Muscle layer of duodenum (tissue), 2 donors: ENCODE data around the gene TBCE.
"Not testable (repeated sequence)": the region's sequence is repeated elsewhere in the genome, so short reads cannot be mapped to it uniquely, and the experiment has no call there.

Experiments
- H3K27ac ChIP-seq: one replicate; pipeline ENCODE4 v1.7.0; 2013; ENCODE audit warnings: mild to moderate bottlenecking, low read length
- H3K27me3 ChIP-seq: one replicate; pipeline ENCODE4 v1.7.0; 2013; ENCODE audit warnings: low read depth, mild to moderate bottlenecking, control low read depth, low read length
- H3K36me3 ChIP-seq, 2 donors: one replicate each; pipeline ENCODE4 v1.7.0; 2013; ENCODE audit warnings: low read length in 2 of 2, control low read depth in 1 of 2, mild to moderate bottlenecking in 1 of 2; ENCODE audit not compliant: insufficient read depth in 2 of 2, control insufficient read depth in 1 of 2
- H3K4me1 ChIP-seq, 2 donors: one replicate each; pipeline ENCODE4 v1.7.0; 2013; ENCODE audit warnings: low read length in 2 of 2, mild to moderate bottlenecking in 2 of 2, control low read depth in 1 of 2, moderate library complexity in 1 of 2; ENCODE audit not compliant: insufficient read depth in 2 of 2, control insufficient read depth in 1 of 2
- H3K4me3 ChIP-seq, 2 donors: one replicate each; pipeline ENCODE4 v1.7.0; 2013; ENCODE audit warnings: low read length in 2 of 2, low read depth in 1 of 2, mild to moderate bottlenecking in 1 of 2
- H3K9me3 ChIP-seq, 2 donors: one replicate each; pipeline ENCODE4 v1.7.0; 2013; ENCODE audit warnings: low read length in 2 of 2, control low read depth in 1 of 2, mild to moderate bottlenecking in 1 of 2; ENCODE audit not compliant: control insufficient read depth in 1 of 2
- donor health status: healthy.

Gene TBCE

GRCh38 chr1:235357485-235358373 is 9.5 kb upstream of the TBCE start:
- H3K9me3 ChIP-seq: no peaks in the 10 kb centered on the region
- no peak overlapping the region for H3K27ac ChIP-seq
- no peak overlapping the region for H3K4me3 ChIP-seq
- no peaks in the 10 kb centered on the region for H3K36me3 ChIP-seq
- no peaks in the 10 kb centered on the region for H3K4me1 ChIP-seq
- no peaks in the 10 kb centered on the region for H3K27me3 ChIP-seq

GRCh38 chr1:235358899-235359298 is 8.3 kb upstream of the TBCE start:
- no peaks in the 10 kb centered on the region for H3K36me3 ChIP-seq
- H3K9me3 ChIP-seq: no peaks in the 10 kb centered on the region
- H3K27me3 ChIP-seq: no peaks in the 10 kb centered on the region
- no peak overlapping the region for H3K27ac ChIP-seq
- H3K4me1 ChIP-seq: no peaks in the 10 kb centered on the region
- H3K4me3 ChIP-seq: no peak overlapping the region

DNA sequence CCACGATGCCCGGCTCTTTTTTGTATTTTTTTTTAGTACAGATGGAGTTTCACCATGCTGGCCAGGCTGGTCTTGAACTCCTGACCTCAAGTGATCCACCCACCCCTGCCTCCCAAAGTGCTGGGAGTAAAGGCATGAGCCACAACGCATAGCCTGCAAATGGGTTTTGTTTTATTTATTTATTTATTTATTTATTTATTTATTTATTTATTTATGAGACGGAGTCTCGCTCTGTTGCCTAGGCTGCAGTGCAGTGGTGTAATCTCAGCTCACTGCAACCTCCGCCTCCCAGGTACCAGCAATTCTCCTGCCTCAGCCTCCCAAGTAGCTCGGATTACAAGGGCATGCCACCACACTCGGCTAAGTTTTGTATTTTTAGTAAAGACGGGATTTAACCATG is 3.0 kb upstream of the TBCE start:
- H3K36me3 ChIP-seq, H3K4me3 ChIP-seq, H3K27ac ChIP-seq, H3K9me3 ChIP-seq, H3K27me3 ChIP-seq, H3K4me1 ChIP-seq: not testable (repeated sequence)

- peaks cover 0 to 8% of the 10 kb centered on the region in 2 donors for H3K4me1 ChIP-seq
- no peaks in the 10 kb centered on the region for H3K9me3 ChIP-seq
- no peak overlapping the region for H3K27ac ChIP-seq
- no peak overlapping the region for H3K4me3 ChIP-seq
- no peaks in the 10 kb centered on the region for H3K36me3 ChIP-seq
- H3K27me3 ChIP-seq: no peaks in the 10 kb centered on the region
Observed at GRCh38 chr1:235366286-235366685, 941 bp upstream of the TBCE start.

DNA sequence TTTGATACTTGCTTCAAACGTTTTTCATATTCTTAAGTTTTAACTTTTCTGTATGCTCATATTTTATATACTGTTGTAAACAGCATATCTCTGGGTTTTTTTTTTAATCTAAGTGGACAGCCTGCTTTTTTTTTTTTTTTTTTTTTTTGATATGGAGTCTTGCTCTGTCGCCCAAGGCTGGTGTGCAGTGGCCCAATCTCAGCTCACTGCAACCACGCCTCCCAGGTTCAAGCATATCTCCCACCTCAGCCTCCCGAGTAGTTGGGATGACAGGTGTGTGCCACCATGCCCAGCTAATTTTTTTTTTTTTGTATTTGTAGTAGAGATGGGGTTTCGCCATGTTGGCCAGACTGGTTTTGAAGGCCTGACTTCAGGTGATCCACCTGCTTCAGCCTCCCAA is 1.2 kb downstream of the TBCE start:
- Histone ChIP-seq H3K27me3 (no peaks in the 10 kb centered on the region), H3K4me3 (peak overlapping the region; percentile 84 to 89), H3K36me3 (no peaks in the 10 kb centered on the region), H3K9me3 (no peaks in the 10 kb centered on the region), H3K4me1 (peaks cover 0 to 8% of the 10 kb centered on the region in 2 donors), H3K27ac (no peak overlapping the region)

GRCh38 chr1:235369802-235370201 is 2.6 kb downstream of the TBCE start:
- H3K27me3 ChIP-seq: no peaks in the 10 kb centered on the region
- H3K9me3 ChIP-seq: no peaks in the 10 kb centered on the region
- H3K4me3 ChIP-seq: no peak overlapping the region
- H3K4me1 ChIP-seq: peaks cover 0 to 8% of the 10 kb centered on the region in 2 donors
- H3K27ac ChIP-seq: no peak overlapping the region
- H3K36me3 ChIP-seq: no peaks in the 10 kb centered on the region

DNA sequence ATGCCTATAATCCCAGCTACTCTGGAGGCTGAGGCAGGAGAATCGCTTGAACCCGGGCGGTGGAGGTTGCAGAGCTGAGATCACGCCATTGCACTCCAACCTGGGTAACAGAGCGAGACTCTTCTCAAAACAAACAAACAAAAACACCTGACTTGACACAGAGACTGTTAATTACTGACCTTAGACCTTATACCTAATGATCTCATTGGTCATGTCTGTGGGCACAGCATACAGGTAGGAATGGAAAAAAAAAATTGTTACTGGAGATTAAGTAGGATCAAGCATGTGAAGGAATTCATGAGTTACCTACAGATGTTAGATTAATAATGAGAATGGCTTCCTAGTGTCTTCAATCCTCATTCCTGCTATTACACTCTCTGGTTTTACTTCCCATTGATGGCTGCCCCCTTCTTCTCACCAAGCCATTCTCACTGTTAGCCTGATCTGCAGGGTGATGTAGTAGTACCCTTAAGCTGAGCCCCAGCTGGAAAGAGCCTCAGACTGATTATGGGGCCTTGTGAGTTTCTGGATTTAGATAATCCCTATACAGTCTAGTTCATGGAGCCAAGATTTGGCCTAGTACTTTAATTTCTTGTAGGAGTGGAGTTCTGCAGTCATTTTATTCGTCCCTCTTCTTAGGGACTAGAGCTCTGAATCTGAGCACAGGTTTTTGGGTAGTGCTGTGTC is 8.8 kb downstream of the TBCE start:
- H3K4me3 ChIP-seq: no peak overlapping the region
- H3K36me3 ChIP-seq: peaks cover 6 to 10% of the 10 kb centered on the region in 2 donors
- H3K27me3 ChIP-seq: no peaks in the 10 kb centered on the region
- no peak overlapping the region for H3K27ac ChIP-seq
- no peaks in the 10 kb centered on the region for H3K9me3 ChIP-seq
- no peaks in the 10 kb centered on the region for H3K4me1 ChIP-seq

GRCh38 chr1:235378134-235378735 is 11.0 kb downstream of the TBCE start:
- not testable (repeated sequence) for H3K27ac ChIP-seq, H3K9me3 ChIP-seq, H3K27me3 ChIP-seq, H3K4me3 ChIP-seq, H3K4me1 ChIP-seq
- H3K36me3 ChIP-seq: peaks cover 6 to 13% of the 10 kb centered on the region in 2 donors

DNA sequence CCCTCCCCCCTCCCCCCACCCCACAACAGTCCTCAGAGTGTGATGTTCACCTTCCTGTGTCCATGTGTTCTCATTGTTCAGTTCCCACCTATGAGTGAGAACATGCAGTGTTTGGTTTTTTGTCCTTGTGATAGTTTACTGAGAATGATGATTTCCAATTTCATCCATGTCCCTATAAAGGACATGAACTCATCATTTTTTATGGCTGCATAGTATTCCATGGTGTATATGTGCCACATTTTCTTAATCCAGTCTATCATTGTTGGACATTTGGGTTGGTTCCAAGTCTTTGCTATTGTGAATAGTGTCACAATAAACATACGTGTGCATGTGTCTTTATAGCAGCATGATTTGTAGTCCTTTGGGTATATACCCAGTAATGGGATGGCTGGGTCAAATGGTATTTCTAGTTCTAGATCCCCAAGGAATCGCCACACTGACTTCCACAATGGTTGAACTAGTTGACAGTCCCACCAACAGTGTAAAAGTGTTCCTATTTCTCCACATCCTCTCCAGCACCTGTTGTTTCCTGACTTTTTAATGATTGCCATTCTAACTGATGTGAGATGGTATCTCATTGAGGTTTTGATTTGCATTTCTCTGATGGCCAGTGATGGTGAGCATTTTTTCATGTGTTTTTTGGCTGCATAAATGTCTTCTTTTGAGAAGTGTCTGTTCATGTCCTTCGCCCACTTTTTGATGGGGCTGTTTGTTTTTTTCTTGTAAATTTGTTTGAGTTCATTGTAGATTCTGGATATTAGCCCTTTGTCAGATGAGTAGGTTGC is 14.9 kb downstream of the TBCE start:
- H3K4me3 ChIP-seq, H3K4me1 ChIP-seq, H3K27me3 ChIP-seq, H3K9me3 ChIP-seq, H3K27ac ChIP-seq: not testable (repeated sequence)
- peaks cover 6 to 13% of the 10 kb centered on the region in 2 donors for H3K36me3 ChIP-seq

DNA sequence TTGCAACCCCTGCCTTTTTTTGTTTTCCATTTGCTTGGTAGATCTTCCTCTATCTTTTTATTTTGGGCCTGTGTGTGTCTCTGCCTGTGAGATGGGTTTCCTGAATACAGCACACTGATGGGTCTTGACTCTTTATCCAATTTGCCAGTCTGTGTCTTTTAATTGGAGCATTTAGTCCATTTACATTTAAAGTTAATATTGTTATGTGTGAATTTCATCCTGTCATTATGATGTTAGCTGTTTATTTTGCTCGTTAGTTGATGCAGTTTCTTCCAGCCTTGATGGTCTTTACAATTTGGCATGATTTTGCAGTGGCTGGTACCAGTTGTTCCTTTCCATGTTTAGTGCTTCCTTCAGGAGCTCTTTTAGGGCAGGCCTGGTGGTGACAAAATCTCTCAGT is 18.4 kb downstream of the TBCE start:
- not testable (repeated sequence) for H3K27me3 ChIP-seq, H3K4me3 ChIP-seq, H3K9me3 ChIP-seq, H3K27ac ChIP-seq, H3K4me1 ChIP-seq
- peaks cover 0 to 11% of the 10 kb centered on the region in 2 donors for H3K36me3 ChIP-seq

DNA sequence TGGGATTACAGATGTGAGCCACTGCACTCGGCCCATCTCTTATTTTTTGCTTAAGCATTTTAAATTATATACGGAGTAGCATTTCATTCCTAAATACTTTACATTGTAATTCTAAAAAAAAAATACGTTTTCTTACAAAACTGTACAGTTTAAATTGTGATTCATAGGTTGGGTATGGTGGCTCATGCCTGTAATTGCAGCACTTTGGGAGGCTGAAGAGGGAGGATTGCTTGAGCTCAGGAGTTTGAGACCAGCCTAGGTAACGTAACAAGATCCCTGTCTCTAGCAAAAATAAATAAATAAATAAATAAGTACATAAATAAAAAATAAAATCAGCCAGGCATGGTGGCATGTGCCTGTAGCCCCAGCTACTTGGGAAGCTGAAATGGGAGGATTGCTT is 24.6 kb downstream of the TBCE start:
- H3K36me3 ChIP-seq: peaks cover 0 to 3% of the 10 kb centered on the region in 2 donors
- no peaks in the 10 kb centered on the region for H3K27me3 ChIP-seq
- no peak overlapping the region for H3K4me3 ChIP-seq
- H3K4me1 ChIP-seq: no peaks in the 10 kb centered on the region
- H3K9me3 ChIP-seq: no peaks in the 10 kb centered on the region
- no peak overlapping the region for H3K27ac ChIP-seq
